WTC11 (cell line): Measurements from ENCODE around the gene R3HDML. TPM values are rescaled to one million over a fixed set of nuclear protein-coding genes. Genes with fewer than 3 reads are reported as not detected.
"Not testable (repeated sequence)": the region's sequence is repeated elsewhere in the genome, so short reads cannot be mapped to it uniquely, and the experiment has no call there.

Source experiments
- ATAC-seq: fragments of 200-7000 bp; cut with Tn5 transposase; 2 replicates; pipeline ENCODE4 v1.10.0; 2021; ENCODE audit warnings: mild to moderate bottlenecking, moderate library complexity
- CTCF ChIA-PET: fragments of 300-600 bp; sonication (Branson Sonifier 250); formaldehyde crosslinking; loops from one replicate; lab custom pipeline; 2021; ENCODE audit warnings: antibody characterized with exemption; lab: Charles Lee
- POLR2A ChIA-PET: fragments of 350-600 bp; sonication (Branson Sonifier 250); formaldehyde crosslinking; loops from one replicate; lab custom pipeline; 2021; ENCODE audit warnings: antibody characterized with exemption; lab: Charles Lee
- DNase-seq: peaks from one replicate; pipeline ENCODE4 v3.0.0; 2021; ENCODE audit warnings: low spot score
- H3K27ac Mint-ChIP-seq: 2 replicates; pipeline ENCODE4 v1.8.0; 2021; ENCODE audit warnings: mixed read lengths
- H3K27me3 Mint-ChIP-seq: 2 replicates; pipeline ENCODE4 v1.8.0; 2021; ENCODE audit warnings: low read depth, mild to moderate bottlenecking, moderate library complexity, mixed read lengths
- H3K36me3 Mint-ChIP-seq: 2 replicates; pipeline ENCODE4 v1.8.0; 2021; ENCODE audit warnings: mixed read lengths
- H3K4me1 Mint-ChIP-seq: 2 replicates; pipeline ENCODE4 v1.8.0; 2022; ENCODE audit warnings: mixed read lengths
- H3K4me3 Mint-ChIP-seq: 2 replicates; pipeline ENCODE4 v1.8.0; 2021; ENCODE audit warnings: mild to moderate bottlenecking, moderate library complexity, mixed read lengths
- H3K9me3 Mint-ChIP-seq: 2 replicates; pipeline ENCODE4 v1.8.0; 2021; ENCODE audit warnings: mixed read lengths
- CREB1 ChIP-seq: sonication (generic); formaldehyde crosslinking; IDR thresholded peaks from 2 replicates; pipeline ENCODE4 v1.8.0; 2023; ENCODE audit warnings: mild to moderate bottlenecking, missing genetic modification reagents
- EMX1 ChIP-seq: fragments of 250-450 bp; sonication (Bioruptor Pico); IDR thresholded peaks from 2 replicates; pipeline ENCODE4 v1.8.0; 2021; ENCODE audit warnings: mild to moderate bottlenecking
- FOXK1 ChIP-seq: sonication (generic); formaldehyde crosslinking; IDR thresholded peaks from 2 replicates; pipeline ENCODE4 v1.8.0; 2022; ENCODE audit warnings: mild to moderate bottlenecking, moderate library complexity, missing genetic modification reagents
- GRHL2 ChIP-seq: fragments of 250-450 bp; sonication (Bioruptor Pico); IDR thresholded peaks from 2 replicates; pipeline ENCODE4 v1.8.0; 2022; ENCODE audit warnings: mild to moderate bottlenecking, moderate library complexity; ENCODE audit not compliant: insufficient replicate concordance, severe bottlenecking
- IRF2 ChIP-seq: sonication (generic); formaldehyde crosslinking; IDR thresholded peaks from 2 replicates; pipeline ENCODE4 v1.8.0; 2022; ENCODE audit warnings: low read depth, missing genetic modification reagents, borderline replicate concordance
- JUN ChIP-seq: sonication (generic); formaldehyde crosslinking; IDR thresholded peaks from 2 replicates; pipeline ENCODE4 v1.8.0; 2023; ENCODE audit warnings: mild to moderate bottlenecking, missing genetic modification reagents
- MXD4 ChIP-seq: fragments of 250-450 bp; sonication (Bioruptor Pico); IDR thresholded peaks from 2 replicates; pipeline ENCODE4 v1.8.0; 2021; ENCODE audit warnings: mild to moderate bottlenecking, moderate library complexity, borderline replicate concordance
- NR2C2 ChIP-seq: sonication (generic); formaldehyde crosslinking; IDR thresholded peaks from 2 replicates; pipeline ENCODE4 v1.8.0; 2022; ENCODE audit warnings: mild to moderate bottlenecking, missing genetic modification reagents
- RORB ChIP-seq: fragments of 250-450 bp; sonication (Bioruptor Pico); IDR thresholded peaks from 2 replicates; pipeline ENCODE4 v1.9.0; 2021; ENCODE audit warnings: mild to moderate bottlenecking
- ZNF219 ChIP-seq: sonication (generic); formaldehyde crosslinking; IDR thresholded peaks from 2 replicates; pipeline ENCODE4 v1.8.0; 2023; ENCODE audit warnings: missing genetic modification reagents, mild to moderate bottlenecking, borderline replicate concordance
- ZNF671 ChIP-seq: fragments of 250-450 bp; sonication (Bioruptor Pico); IDR thresholded peaks from 2 replicates; pipeline ENCODE4 v1.8.0; 2021; ENCODE audit warnings: mild to moderate bottlenecking
- total RNA-seq: library from RNA; stranded (reverse); gene quantifications from 3 replicates; pipeline ENCODE4 v1.2.3, GENCODE V29; 2021
- TF ChIP-seq, protein P1 (sequence below): fragments of 250-450 bp; sonication (Bioruptor Pico); IDR thresholded peaks from 2 replicates; pipeline ENCODE4 v1.9.0; 2021; ENCODE audit warnings: mild to moderate bottlenecking
- TF ChIP-seq, protein P2 (sequence below): sonication (generic); formaldehyde crosslinking; IDR thresholded peaks from 2 replicates; pipeline ENCODE4 v1.8.0; 2022; ENCODE audit warnings: mild to moderate bottlenecking, missing genetic modification reagents
- TF ChIP-seq, protein P3 (sequence below): fragments of 250-450 bp; sonication (Bioruptor Pico); IDR thresholded peaks from 2 replicates; pipeline ENCODE4 v2.1.2; 2022; ENCODE audit warnings: mild to moderate bottlenecking, moderate library complexity
- TF ChIP-seq, protein P4 (sequence below): fragments of 200-600 bp; IDR thresholded peaks from 2 replicates; pipeline ENCODE4 v1.8.0; 2022; ENCODE audit warnings: antibody characterized with exemption
- TF ChIP-seq, protein P5 (sequence below): fragments of 250-450 bp; sonication (Bioruptor Pico); IDR thresholded peaks from 2 replicates; pipeline ENCODE4 v1.9.0; 2021; ENCODE audit warnings: mild to moderate bottlenecking

R3HDML gene
- total RNA-seq, 1 experiment from 2014 or later = not detected

DNA sequence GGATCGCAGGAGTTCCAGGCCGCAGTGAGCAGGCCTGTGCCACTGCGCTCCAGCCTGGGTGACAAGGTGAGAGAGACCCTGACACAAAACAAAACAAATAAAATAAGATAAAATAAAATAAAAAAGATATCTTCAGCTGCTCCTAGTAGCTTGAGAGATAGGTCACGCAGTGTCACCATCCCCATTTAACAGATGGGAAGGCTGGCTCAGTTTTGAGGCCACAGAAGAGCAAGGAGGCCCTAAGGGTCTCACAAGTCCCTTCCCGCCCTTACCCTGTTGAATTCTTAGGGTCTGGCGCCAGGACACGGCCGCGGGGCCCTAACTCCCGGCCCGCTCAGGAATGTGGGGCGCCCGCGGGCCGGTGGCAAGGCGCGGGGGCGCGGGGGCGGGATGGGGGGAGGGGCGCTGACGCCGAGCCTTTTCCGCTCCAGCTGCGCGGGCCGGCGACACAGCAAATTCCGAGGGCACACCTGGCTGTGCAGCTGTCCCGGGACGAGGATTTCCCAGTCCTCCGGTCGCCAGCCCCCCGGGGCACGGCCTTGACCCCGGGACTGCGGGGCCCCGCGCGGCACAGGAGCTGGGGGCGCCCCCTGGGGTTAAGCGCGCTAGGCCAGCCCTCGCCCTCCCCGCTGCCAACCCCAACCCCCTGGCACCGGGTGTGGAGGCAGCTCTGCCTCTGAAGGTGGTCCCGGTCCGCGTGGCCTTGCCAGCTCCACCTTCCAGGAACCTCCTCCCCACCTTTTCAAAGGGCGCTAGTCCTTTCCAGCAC, 10.3 kb upstream of the R3HDML start (continued):
- TF ChIP-seq, protein P1, sequence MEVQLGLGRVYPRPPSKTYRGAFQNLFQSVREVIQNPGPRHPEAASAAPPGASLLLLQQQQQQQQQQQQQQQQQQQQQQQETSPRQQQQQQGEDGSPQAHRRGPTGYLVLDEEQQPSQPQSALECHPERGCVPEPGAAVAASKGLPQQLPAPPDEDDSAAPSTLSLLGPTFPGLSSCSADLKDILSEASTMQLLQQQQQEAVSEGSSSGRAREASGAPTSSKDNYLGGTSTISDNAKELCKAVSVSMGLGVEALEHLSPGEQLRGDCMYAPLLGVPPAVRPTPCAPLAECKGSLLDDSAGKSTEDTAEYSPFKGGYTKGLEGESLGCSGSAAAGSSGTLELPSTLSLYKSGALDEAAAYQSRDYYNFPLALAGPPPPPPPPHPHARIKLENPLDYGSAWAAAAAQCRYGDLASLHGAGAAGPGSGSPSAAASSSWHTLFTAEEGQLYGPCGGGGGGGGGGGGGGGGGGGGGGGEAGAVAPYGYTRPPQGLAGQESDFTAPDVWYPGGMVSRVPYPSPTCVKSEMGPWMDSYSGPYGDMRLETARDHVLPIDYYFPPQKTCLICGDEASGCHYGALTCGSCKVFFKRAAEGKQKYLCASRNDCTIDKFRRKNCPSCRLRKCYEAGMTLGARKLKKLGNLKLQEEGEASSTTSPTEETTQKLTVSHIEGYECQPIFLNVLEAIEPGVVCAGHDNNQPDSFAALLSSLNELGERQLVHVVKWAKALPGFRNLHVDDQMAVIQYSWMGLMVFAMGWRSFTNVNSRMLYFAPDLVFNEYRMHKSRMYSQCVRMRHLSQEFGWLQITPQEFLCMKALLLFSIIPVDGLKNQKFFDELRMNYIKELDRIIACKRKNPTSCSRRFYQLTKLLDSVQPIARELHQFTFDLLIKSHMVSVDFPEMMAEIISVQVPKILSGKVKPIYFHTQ (CRISPR knock-in tag) = no peak
- TF ChIP-seq MXD4 (CRISPR knock-in tag) = no peak
- TF ChIP-seq JUN (CRISPR knock-in tag) = no peak

DNA sequence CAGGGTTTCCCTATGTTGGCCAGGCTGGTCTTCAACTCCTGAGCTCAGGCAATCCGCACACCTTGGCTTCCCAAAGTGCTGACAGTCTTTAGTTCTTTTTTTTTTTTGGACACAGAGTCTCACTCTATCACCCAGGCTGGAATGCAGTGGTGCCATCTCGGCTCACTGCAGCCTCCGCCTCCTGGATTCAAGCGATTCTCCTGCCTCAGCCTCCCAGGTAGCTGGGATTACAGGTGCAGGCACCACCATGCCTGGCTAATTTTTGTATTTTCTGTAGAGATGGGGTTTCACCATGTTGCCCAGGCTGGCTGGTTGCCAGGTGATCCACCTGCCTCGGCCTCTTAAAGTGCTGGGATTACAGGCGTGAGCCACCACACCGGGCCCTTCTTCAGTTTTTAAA, 9.1 kb upstream of the R3HDML start:
- not testable (repeated sequence) for H3K27ac Mint-ChIP-seq, H3K4me3 Mint-ChIP-seq, H3K9me3 Mint-ChIP-seq, H3K27me3 Mint-ChIP-seq, DNase-seq, H3K36me3 Mint-ChIP-seq, ATAC-seq
- CTCF ChIA-PET = interaction anchor here (1.0 to 1.5 kb wide), 2 partner anchors 17 to 211 kb away, joined by 3 read pairs; partner anchors contain the start of gene FITM2
- POLR2A ChIA-PET = interaction anchor here (0.6 kb wide), 1 partner anchor 126 kb away, joined by 3 read pairs; no protein-coding TSS in a partner anchor
- H3K4me1 Mint-ChIP-seq = peaks cover 15% of the 10 kb centered on the region

DNA sequence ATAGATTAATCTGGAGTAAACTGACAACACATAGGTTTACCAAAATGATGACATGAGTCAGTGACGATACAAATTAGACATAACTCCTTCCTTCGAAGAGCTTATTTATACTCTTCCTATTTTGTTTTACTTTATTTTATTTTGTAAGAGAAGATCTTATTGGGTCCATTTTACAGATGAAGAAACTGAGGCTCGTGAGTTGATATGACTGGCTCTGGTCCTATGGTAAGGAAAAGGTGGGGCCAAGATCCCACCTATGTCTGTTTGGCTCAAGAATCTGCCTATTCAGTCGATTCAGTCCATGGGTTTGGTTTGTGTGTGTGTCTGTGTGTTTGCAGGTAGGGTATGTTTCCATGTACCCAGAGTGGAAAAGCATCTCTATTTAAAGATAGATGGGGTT, 8.4 kb upstream of the R3HDML start:
- H3K9me3 Mint-ChIP-seq = no peaks in the 10 kb centered on the region; the same call in 1 of the 2 replicates
- ChIA-PET POLR2A (no interaction called here), CTCF (interaction anchor here (1.0 to 1.5 kb wide), 2 partner anchors 18 to 212 kb away, joined by 3 read pairs; partner anchors contain the start of gene FITM2)
- ATAC-seq = no peak
- H3K36me3 Mint-ChIP-seq = no peaks in the 10 kb centered on the region
- H3K4me3 Mint-ChIP-seq = no peak overlapping the region
- H3K27ac Mint-ChIP-seq = no peak overlapping the region; the same call in 1 of the 2 replicates
- DNase-seq = no peak
- H3K4me1 Mint-ChIP-seq = peaks cover 15% of the 10 kb centered on the region
- TF ChIP-seq GRHL2 (CRISPR knock-in tag) = no peak
- no peak for TF ChIP-seq EMX1 (CRISPR knock-in tag)
- TF ChIP-seq, protein P2, sequence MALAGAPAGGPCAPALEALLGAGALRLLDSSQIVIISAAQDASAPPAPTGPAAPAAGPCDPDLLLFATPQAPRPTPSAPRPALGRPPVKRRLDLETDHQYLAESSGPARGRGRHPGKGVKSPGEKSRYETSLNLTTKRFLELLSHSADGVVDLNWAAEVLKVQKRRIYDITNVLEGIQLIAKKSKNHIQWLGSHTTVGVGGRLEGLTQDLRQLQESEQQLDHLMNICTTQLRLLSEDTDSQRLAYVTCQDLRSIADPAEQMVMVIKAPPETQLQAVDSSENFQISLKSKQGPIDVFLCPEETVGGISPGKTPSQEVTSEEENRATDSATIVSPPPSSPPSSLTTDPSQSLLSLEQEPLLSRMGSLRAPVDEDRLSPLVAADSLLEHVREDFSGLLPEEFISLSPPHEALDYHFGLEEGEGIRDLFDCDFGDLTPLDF = no peak
- TF ChIP-seq FOXK1 = no peak
- TF ChIP-seq, protein P3, sequence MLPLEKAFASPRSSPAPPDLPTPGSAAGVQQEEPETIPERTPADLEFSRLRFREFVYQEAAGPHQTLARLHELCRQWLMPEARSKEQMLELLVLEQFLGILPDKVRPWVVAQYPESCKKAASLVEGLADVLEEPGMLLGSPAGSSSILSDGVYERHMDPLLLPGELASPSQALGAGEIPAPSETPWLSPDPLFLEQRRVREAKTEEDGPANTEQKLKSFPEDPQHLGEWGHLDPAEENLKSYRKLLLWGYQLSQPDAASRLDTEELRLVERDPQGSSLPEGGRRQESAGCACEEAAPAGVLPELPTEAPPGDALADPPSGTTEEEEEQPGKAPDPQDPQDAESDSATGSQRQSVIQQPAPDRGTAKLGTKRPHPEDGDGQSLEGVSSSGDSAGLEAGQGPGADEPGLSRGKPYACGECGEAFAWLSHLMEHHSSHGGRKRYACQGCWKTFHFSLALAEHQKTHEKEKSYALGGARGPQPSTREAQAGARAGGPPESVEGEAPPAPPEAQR (CRISPR knock-in tag) = no peak
- no peak for TF ChIP-seq NR2C2 (CRISPR knock-in tag)
- no peak for TF ChIP-seq CREB1 (CRISPR knock-in tag)
- TF ChIP-seq, protein P4, sequence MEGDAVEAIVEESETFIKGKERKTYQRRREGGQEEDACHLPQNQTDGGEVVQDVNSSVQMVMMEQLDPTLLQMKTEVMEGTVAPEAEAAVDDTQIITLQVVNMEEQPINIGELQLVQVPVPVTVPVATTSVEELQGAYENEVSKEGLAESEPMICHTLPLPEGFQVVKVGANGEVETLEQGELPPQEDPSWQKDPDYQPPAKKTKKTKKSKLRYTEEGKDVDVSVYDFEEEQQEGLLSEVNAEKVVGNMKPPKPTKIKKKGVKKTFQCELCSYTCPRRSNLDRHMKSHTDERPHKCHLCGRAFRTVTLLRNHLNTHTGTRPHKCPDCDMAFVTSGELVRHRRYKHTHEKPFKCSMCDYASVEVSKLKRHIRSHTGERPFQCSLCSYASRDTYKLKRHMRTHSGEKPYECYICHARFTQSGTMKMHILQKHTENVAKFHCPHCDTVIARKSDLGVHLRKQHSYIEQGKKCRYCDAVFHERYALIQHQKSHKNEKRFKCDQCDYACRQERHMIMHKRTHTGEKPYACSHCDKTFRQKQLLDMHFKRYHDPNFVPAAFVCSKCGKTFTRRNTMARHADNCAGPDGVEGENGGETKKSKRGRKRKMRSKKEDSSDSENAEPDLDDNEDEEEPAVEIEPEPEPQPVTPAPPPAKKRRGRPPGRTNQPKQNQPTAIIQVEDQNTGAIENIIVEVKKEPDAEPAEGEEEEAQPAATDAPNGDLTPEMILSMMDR = no peak
- TF ChIP-seq, protein P5, sequence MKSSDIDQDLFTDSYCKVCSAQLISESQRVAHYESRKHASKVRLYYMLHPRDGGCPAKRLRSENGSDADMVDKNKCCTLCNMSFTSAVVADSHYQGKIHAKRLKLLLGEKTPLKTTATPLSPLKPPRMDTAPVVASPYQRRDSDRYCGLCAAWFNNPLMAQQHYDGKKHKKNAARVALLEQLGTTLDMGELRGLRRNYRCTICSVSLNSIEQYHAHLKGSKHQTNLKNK = no peak
- no peak for TF ChIP-seq ZNF219 (CRISPR knock-in tag)
- TF ChIP-seq RORB (CRISPR knock-in tag) = no peak
- TF ChIP-seq ZNF671 = no peak
- no peak for TF ChIP-seq IRF2 (CRISPR knock-in tag)
- H3K27me3 Mint-ChIP-seq = no peaks in the 10 kb centered on the region; the same call in 1 of the 2 replicates
